ENCODE results near the gene HLA-B.
"Not testable (repeated sequence)": the region's sequence is repeated elsewhere in the genome, so short reads cannot be mapped to it uniquely, and the experiment has no call there.

The HLA-B gene

GRCh38 chr6:31383149-31383548, 26.2 kb upstream of the HLA-B start:
- DNase-seq (ENCODE audit: low spot score), result no peak

- DNase-seq (ENCODE audit: low spot score), result no peak
Measured at GRCh38 chr6:31381666-31382065, 24.7 kb upstream of the HLA-B start.

GRCh38 chr6:31379850-31380249, 22.9 kb upstream of the HLA-B start:
- DNase-seq (ENCODE audit: low spot score), result no peak

GRCh38 chr6:31378721-31379103, 21.7 kb upstream of the HLA-B start:
- no peak for DNase-seq (ENCODE audit: low spot score)

- no peak for DNase-seq (ENCODE audit: low spot score)
Measured at GRCh38 chr6:31378062-31378720, 21.2 kb upstream of the HLA-B start.

- no peak for DNase-seq (ENCODE audit: low spot score)
Measured at GRCh38 chr6:31377029-31377428, 20.1 kb upstream of the HLA-B start.

- DNase-seq (ENCODE audit: low spot score), result no peak
Measured at GRCh38 chr6:31375699-31376098, 18.7 kb upstream of the HLA-B start.

- not testable (repeated sequence) for DNase-seq (ENCODE audit: low spot score)
Measured at GRCh38 chr6:31374118-31374517, 17.1 kb upstream of the HLA-B start.

- DNase-seq (ENCODE audit: low spot score), result no peak
Measured at GRCh38 chr6:31368461-31368860, 11.5 kb upstream of the HLA-B start.

- peak; percentile 90 for DNase-seq (ENCODE audit: low spot score)
Measured at GRCh38 chr6:31366693-31367470, 9.9 kb upstream of the HLA-B start.

GRCh38 chr6:31365864-31366263, 8.9 kb upstream of the HLA-B start:
- DNase-seq (ENCODE audit: low spot score), result no peak

- no peak for DNase-seq (ENCODE audit: low spot score)
Measured at GRCh38 chr6:31363811-31364210, 6.8 kb upstream of the HLA-B start.

- DNase-seq (ENCODE audit: low spot score), result no peak
Measured at GRCh38 chr6:31362751-31363150, 5.8 kb upstream of the HLA-B start.

GRCh38 chr6:31359581-31359980, 2.6 kb upstream of the HLA-B start:
- DNase-seq (ENCODE audit: low spot score), result no peak

- DNase-seq (ENCODE audit: low spot score), result no peak
Measured at GRCh38 chr6:31358302-31358701, 1.3 kb upstream of the HLA-B start.

- no peak for DNase-seq (ENCODE audit: low spot score)
Measured at GRCh38 chr6:31357886-31358285, 907 bp upstream of the HLA-B start.

- DNase-seq (ENCODE audit: low spot score), result no peak
Measured at GRCh38 chr6:31356216-31356945, 598 bp downstream of the HLA-B start.

GRCh38 chr6:31355583-31355948, 1.4 kb downstream of the HLA-B start:
- DNase-seq (ENCODE audit: low spot score), result no peak

- DNase-seq (ENCODE audit: low spot score), result no peak
Measured at GRCh38 chr6:31354864-31355582, 2.0 kb downstream of the HLA-B start.

- DNase-seq (ENCODE audit: low spot score), result no peak
Measured at GRCh38 chr6:31354158-31354863, 2.7 kb downstream of the HLA-B start.

GRCh38 chr6:31353384-31353945, 3.5 kb downstream of the HLA-B start:
- DNase-seq (ENCODE audit: low spot score), result no peak
